Fibroblast of the conjunctiva (primary cell): ENCODE measurements around the gene LRRTM4.
"Not testable (repeated sequence)": the region's sequence is repeated elsewhere in the genome, so short reads cannot be mapped to it uniquely, and the experiment has no call there.

ENCODE experiments used
- DNase-seq: peaks from one replicate; pipeline ENCODE4 v3.0.0-alpha.2; 2010; ENCODE audit warnings: low read depth

The LRRTM4 gene

GRCh38 chr2:76862901-76863300 lies 659.3 kb downstream of the LRRTM4 start:
- DNase-seq: no peak

GRCh38 chr2:76861708-76862107 lies 660.5 kb downstream of the LRRTM4 start:
- no peak for DNase-seq

DNA sequence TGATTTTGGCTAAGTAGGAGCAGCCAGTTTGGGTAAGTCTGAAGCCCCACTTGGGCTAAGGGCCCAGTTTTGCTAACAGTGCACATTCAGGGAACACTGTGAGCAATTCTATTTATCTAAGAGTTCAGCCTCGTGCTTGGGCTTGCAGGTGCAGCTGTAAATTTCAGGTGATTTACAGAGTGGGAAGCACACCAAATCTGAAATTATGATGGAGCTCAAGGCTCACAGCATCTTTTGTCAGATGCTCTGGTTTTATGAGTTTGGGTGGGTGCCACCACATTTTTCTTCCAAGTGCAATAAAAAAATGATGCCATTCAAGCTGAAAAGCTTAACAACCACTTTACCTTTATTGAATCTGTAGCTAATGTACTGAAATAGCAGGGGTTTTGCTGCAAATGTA lies 671.2 kb downstream of the LRRTM4 start:
- no peak for DNase-seq

DNA sequence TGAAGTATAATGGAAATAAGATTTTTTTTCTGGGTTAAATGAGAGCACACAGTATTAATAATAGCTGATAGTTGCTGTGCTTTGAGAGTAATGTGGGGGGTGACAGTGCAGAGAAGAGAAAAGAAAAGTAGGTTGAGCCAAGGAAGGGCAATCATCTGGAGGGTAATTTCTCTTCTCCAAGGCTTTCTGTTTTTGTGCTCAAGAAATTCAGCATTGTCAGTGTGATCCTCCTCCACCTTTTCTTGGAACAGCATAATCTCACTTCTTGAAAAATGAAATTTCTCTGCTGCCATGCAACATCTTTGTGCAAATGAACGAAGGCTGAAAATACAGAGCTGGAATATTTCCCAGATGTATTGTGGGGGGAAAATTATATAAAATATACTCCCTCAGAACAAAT lies 673.1 kb downstream of the LRRTM4 start:
- no peak for DNase-seq

DNA sequence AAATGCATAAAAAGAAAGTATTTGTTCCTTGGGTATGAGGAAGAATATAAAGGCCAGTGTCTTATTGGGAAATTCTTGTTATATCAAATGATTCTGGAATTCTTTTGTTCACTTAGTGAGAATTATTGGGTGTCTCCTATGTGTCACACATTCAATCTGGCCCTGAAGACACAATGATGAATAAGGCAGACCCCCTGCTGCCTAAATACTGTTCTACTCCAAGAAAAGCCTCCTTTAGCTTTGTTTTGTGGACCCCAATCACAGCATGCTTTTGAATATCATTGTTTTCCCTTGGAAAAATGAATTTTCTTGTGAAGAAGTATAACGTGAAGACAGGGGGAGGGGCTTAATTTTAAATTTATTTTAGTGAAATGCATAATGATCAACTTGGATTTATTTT lies 682.4 kb downstream of the LRRTM4 start:
- DNase-seq: no peak

DNA sequence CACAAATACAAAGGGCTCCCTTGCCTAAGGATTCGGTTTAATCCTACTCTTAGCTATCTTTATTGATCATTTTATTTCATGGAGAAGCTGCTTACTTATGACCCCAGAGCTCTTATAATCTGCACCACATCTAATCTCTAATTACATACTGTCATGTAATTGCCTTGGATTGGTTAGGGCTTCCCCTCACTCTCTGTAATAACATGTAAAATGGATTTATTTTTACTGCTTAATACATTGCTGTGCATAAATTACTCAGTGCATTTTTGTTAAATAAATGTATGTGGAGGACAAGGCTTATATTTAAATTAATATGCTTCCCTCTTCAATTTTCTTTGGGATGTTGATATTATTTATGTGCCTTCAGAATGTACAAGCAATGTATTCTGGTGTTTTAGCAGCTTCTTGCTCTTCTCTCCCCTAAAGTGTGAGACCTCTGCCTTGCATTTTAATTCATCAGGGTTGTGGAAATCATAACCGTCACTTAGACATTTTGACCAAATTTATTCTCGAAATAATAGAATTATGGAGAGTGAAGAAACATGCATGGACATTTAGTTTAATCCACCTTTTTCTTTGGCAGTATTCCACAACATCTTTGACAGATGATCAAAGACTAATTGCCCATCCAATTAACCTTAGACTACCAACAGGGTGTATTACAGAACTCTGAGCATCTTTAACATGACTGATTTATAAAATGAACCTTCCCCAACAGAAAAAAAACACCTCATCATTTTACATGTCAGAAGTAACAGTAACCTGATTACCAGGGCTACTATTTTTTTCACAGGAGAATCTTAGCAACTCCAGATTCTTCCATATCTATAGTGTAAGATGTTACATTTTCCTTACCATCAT lies 692.6 kb downstream of the LRRTM4 start:
- no peak for DNase-seq

DNA sequence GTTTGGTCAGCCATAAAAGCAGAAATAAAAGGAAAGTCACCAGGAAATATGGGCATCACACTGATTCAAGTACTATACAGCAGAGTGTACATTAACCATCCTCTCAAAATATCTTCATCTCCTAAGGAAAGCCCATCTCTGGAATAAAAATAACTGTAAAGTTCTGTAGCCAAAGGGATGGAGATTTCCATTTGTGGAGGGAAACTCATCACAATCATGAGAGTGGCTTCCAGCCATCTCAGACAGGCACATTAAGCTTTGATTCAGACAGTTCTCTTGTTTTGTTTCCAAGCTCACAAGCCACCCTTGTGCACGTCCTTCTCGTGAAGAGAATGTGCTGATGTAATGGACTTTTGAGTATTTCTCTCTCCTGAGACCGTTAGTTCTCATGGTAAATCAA lies 695.5 kb downstream of the LRRTM4 start:
- no peak for DNase-seq

DNA sequence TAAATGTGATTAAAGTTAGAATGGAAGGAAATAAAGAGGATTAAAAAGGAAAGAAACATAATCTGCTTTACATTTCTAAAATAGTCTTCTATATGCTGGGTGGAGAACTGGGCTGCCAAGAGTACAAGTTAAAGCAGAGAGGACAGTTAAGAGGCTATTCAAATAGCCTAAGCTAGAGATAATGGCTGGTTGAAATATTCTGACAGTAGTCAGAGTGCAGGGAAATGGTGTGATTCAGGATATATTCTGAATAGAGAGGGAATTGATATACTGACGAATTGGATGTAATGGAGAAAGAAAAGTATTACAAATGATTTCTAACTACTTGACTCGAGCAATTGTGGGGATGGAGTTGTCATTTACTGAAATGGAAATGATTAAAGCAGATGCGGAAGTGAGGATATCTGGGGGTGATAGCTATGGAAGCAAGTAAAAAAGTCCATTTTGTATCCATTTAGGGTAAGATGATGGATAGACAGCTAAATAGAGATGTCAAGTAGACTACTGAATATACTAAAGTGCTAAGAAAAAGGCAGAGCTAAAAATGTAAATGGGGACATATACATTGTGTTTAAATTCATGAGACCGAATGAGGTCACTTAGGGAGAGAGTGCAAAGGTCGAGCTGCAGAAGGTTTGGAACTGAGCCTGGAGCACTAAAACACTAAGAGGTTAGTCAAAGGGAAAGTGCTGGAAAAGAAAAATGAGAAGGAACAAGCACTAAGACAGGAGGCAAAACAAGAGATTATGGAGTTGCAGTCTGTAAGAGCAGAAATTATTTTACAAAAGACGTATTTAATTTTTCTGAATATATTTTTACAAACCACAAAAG lies 696.8 kb downstream of the LRRTM4 start:
- no peak for DNase-seq

GRCh38 chr2:76821731-76822130 lies 700.4 kb downstream of the LRRTM4 start:
- no peak for DNase-seq

GRCh38 chr2:76813084-76813483 lies 709.1 kb downstream of the LRRTM4 start:
- DNase-seq: no peak

DNA sequence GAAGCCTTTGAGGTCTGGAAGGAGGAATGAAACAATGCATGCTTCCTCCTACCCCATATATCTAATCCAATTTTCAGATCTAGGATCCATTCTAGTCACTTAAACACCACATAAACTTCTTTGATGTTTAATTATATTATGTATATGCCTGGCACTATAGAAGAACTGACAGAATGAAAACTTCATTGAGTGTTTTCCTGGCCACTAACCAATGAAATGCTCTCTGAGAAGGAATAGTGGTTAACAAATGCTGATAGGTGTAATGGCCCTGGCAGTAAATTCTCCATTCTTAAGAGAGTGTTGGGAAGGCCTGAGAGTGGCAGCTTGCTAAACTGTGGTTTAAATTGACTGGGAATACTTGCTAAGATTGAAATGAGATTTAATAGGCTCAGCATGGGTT lies 710.0 kb downstream of the LRRTM4 start:
- DNase-seq: no peak

DNA sequence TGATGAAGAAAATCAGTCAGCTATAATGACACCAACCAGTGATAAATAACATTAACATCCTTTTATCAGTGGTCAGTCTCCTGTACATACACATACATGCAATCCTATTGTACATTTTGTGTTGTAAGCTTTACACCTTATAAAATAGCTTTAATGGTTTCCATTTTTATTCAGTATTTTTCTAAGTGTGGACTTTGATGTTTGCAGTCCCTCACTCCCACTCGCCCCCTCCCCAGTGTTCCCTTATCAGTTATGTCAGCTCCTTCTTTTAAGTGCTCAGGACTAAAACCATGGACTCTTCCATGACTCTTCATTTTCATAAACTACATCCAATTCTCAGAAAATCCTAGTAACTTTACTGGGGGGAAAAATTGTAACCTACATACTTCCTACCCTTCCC lies 713.0 kb downstream of the LRRTM4 start:
- no peak for DNase-seq

DNA sequence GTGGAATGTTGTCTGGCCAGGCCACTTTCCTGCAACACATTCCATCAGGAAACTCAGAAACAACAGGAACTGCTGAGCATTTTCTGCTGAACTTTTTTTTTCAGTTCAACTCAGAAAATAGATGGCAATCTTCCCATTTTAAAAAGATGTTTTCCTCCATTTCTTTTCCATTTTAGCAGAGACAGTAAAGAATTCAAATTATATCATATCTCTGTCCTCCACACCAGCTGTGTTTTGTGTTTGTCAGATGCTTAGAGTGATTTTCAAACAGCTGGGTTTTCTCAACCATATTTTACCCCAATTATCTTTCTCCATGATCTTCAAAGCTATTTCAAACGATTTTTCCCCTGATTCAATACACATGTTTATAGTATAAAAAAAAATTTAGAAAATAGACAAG lies 713.4 kb downstream of the LRRTM4 start:
- DNase-seq: no peak

DNA sequence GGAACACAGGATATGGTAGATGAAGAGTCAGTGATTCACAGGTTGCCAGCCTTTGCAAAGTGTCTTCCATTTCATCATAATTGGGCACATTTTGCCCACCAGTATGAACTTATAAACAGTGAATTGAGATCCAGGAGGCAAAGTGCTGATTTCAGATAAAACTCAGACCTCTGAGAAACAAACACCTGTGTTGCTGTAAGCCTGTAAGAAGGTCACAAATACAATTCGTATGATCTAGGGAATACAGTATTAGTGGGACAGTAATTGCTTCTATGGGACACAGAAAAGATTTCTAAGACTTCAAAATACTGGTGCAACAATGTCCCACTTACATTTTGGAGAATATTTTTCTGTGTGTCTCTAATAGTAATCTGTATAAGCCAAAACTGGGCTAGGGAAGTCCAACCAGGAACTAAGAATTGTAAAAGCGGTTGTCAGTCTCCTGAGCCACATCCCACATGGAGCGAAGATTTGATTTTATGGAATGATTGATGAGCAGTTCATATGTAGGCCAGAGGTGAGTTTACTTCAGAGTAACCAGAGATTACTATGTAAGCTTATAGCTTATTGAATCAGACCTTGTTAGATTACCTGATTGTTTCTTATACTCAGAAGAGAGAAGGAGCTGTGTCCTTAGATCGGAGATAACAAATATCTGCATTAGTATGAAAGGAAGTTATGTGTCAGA lies 728.4 kb downstream of the LRRTM4 start:
- no peak for DNase-seq

DNA sequence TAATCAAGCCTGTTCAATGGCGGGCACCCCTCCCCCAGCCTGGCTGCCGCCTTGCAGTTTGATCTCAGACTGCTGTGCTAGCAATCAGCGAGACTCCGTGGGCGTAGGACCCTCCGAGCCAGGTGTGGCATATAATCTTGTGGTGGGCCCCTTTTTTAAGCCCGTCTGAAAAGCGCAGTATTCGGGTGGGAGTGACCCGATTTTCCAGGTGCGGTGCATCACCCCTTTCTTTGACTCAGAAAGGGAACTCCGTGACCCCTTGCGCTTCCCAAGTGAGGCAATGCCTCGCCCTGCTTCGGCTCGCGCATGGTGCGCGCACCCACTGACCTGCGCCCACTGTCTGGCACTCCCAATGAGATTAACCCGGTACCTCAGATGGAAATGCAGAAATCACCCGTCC lies 740.9 kb downstream of the LRRTM4 start:
- DNase-seq: not testable (repeated sequence)

DNA sequence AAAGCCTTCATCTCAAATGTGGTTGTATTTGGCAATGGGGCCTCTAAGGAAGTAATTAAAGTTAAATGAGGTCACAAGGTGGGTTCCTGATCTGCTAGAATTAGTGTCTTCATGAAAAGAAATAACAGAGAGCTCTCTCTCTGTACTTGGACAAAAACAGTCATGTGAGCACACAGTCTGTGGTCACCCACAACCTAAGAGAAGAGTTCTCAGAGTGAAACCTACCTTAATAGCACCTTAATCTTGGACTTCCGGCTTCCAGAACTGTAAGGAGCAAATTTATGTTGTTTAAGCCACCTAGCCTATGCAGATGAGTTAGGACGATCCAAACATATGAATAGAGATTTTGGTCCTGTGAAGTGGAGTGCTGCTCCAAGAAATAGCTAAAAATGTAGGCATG lies 758.9 kb downstream of the LRRTM4 start:
- no peak for DNase-seq

- no peak for DNase-seq
Measured at GRCh38 chr2:76760367-76760704, 761.8 kb downstream of the LRRTM4 start.

GRCh38 chr2:76759634-76760366 lies 762.4 kb downstream of the LRRTM4 start:
- DNase-seq: no peak

DNA sequence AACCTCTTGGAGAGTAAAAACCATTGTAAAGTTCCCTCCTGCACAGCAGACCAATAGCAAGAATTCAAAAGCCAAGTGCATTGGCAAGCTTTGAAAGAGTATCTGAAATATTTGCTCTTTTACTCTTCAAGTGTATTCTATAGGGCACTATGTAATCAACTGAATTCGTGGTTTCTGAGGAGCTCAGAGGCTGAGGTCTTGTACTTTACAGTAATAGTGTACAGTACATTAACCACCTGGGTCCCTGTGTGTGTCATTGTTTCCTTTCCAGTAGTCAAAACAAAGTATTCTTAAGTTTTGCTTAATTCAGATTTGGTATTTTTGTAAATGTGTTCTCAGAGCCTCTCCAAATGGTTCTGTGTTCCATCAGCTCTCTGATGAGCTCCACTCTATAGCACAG lies 769.7 kb downstream of the LRRTM4 start:
- no peak for DNase-seq

- no peak for DNase-seq
Measured at GRCh38 chr2:76749858-76750257, 772.3 kb downstream of the LRRTM4 start.

GRCh38 chr2:76748581-76749296 lies 773.4 kb downstream of the LRRTM4 start:
- no peak for DNase-seq

DNA sequence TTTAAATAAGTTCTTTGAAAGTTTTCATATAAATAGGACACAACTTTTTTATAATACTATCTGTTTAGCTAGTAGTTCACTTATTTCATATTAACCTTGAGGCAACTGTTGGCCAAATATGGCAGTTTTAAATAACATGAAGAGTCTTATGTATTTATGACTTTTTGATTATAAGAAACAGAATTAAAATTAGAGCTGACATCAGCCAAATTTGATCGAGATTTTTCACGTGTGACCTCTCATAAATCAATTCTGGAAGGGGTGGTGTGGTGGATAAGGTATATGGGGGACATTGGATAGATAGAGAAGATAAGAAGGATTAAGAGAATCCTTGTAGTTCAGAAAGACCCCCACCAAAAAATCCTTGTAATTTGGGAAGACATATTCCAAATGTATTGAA lies 776.6 kb downstream of the LRRTM4 start:
- DNase-seq: no peak
